Mesenchymal stem cell (in vitro differentiated cells and primary cell): ENCODE measurements around the gene ALK.

ENCODE experiments used
- DNase-seq: peaks from one replicate; pipeline ENCODE4 v3.0.0-alpha.2; 2013
- H2AFZ ChIP-seq: one replicate; pipeline ENCODE4 v1.6.1; 2013; ENCODE audit warnings: low read depth, mild to moderate bottlenecking, control low read depth, inconsistent platforms, low read length, moderate library complexity
- H2AK5ac ChIP-seq: 2 replicates; pipeline ENCODE4 v1.6.1; 2013; ENCODE audit warnings: low read length, moderate library complexity, mild to moderate bottlenecking, inconsistent platforms; ENCODE audit not compliant: severe bottlenecking
- H2BK120ac ChIP-seq: one replicate; pipeline ENCODE4 v1.6.1; 2013; ENCODE audit warnings: low read depth, mild to moderate bottlenecking, inconsistent platforms, low read length, moderate library complexity
- H2BK12ac ChIP-seq, 2 experiments: one replicate each; pipeline ENCODE4 v1.6.1; 2013; ENCODE audit warnings: inconsistent platforms in 2 of 2, low read length in 2 of 2, mild to moderate bottlenecking in 2 of 2, moderate library complexity in 2 of 2, control low read depth in 1 of 2
- H2BK15ac ChIP-seq: one replicate; pipeline ENCODE4 v1.6.1; 2013; ENCODE audit warnings: mild to moderate bottlenecking, low read depth, inconsistent platforms; ENCODE audit not compliant: poor library complexity, severe bottlenecking
- H2BK5ac ChIP-seq: 2 replicates; pipeline ENCODE4 v1.6.1; 2013; ENCODE audit warnings: low read depth, mild to moderate bottlenecking, low read length, control low read depth, inconsistent platforms; ENCODE audit not compliant: poor library complexity, severe bottlenecking
- H3K14ac ChIP-seq, 2 experiments: one replicate each; pipeline ENCODE4 v1.6.1; 2013; ENCODE audit warnings: inconsistent platforms in 2 of 2, low read length in 2 of 2, control low read depth in 1 of 2, mild to moderate bottlenecking in 1 of 2, moderate library complexity in 1 of 2
- H3K18ac ChIP-seq, 2 experiments: one replicate each; pipeline ENCODE4 v1.6.1; 2013; ENCODE audit warnings: inconsistent platforms in 2 of 2, low read length in 2 of 2, control low read depth in 1 of 2, low read depth in 1 of 2, mild to moderate bottlenecking in 1 of 2
- H3K23ac ChIP-seq, 2 experiments: one replicate each; pipeline ENCODE4 v1.6.1; 2013; ENCODE audit warnings: inconsistent platforms in 2 of 2, low read length in 2 of 2, mild to moderate bottlenecking in 2 of 2, moderate library complexity in 2 of 2, control low read depth in 1 of 2
- H3K27ac ChIP-seq: 2 replicates; pipeline ENCODE4 v1.5.1; 2013; ENCODE audit warnings: mild to moderate bottlenecking, moderate library complexity, low read length, control low read depth, inconsistent platforms; ENCODE audit not compliant: poor library complexity, severe bottlenecking
- H3K27me3 ChIP-seq, 2 experiments: 2 replicates each; pipeline versions ENCODE4 v1.6.1 to v1.7.0; 2013; ENCODE audit warnings: low read length in 2 of 2, mild to moderate bottlenecking in 2 of 2, moderate library complexity in 2 of 2, control low read depth in 1 of 2, inconsistent platforms in 1 of 2; ENCODE audit not compliant: control insufficient read depth in 1 of 2, insufficient read depth in 1 of 2
- H3K36me3 ChIP-seq, 2 experiments: 2 replicates each; pipeline versions ENCODE4 v1.6.1 to v1.7.0; 2013; ENCODE audit warnings: low read length in 2 of 2, control low read depth in 1 of 2, inconsistent platforms in 1 of 2, low read depth in 1 of 2, mild to moderate bottlenecking in 1 of 2; ENCODE audit not compliant: insufficient read depth in 2 of 2, control insufficient read depth in 1 of 2
- H3K4ac ChIP-seq, 2 experiments: one replicate each; pipeline ENCODE4 v1.6.1; 2013; ENCODE audit warnings: inconsistent platforms in 2 of 2, low read length in 2 of 2, mild to moderate bottlenecking in 2 of 2, moderate library complexity in 2 of 2, control low read depth in 1 of 2, low read depth in 1 of 2
- H3K4me1 ChIP-seq: 2 replicates; pipeline ENCODE4 v1.6.1; 2013; ENCODE audit warnings: low read depth, low read length, control low read depth; ENCODE audit not compliant: control insufficient read depth, insufficient read depth
- H3K4me2 ChIP-seq: 2 replicates; pipeline ENCODE4 v1.6.1; 2013; ENCODE audit warnings: low read length, mild to moderate bottlenecking, inconsistent platforms; ENCODE audit not compliant: poor library complexity, severe bottlenecking
- H3K4me3 ChIP-seq, 2 experiments: 2 replicates each; pipeline versions ENCODE4 v1.5.1 to v1.7.0; 2013; ENCODE audit warnings: low read length in 2 of 2, mild to moderate bottlenecking in 2 of 2, control low read depth in 1 of 2, low read depth in 1 of 2; ENCODE audit not compliant: insufficient read depth in 1 of 2
- H3K79me1 ChIP-seq: replicated peaks from 2 replicates; pipeline ENCODE4 v1.6.1; 2013; ENCODE audit warnings: mild to moderate bottlenecking, control low read depth, low read length, inconsistent platforms; ENCODE audit not compliant: poor library complexity, severe bottlenecking
- H3K9ac ChIP-seq: 2 replicates; pipeline ENCODE4 v1.7.0; 2013; ENCODE audit warnings: mild to moderate bottlenecking, low read length, moderate library complexity
- H3K9me3 ChIP-seq: 2 replicates; pipeline ENCODE4 v1.7.0; 2013; ENCODE audit warnings: mild to moderate bottlenecking, low read length; ENCODE audit not compliant: control insufficient read depth
- H4K8ac ChIP-seq: one replicate; pipeline ENCODE4 v1.6.1; 2013; ENCODE audit warnings: inconsistent platforms, mild to moderate bottlenecking, low read length, moderate library complexity
- H4K91ac ChIP-seq: one replicate; pipeline ENCODE4 v1.6.1; 2013; ENCODE audit warnings: mild to moderate bottlenecking, low read length, inconsistent platforms
- WGBS: methylation state at CpG from one replicate; pipeline ENCODE4 v1.1.7; 2013; ENCODE audit warnings: mixed read lengths; 5-methylcytosine and 5-hydroxymethylcytosine counted together

Gene ALK

DNA sequence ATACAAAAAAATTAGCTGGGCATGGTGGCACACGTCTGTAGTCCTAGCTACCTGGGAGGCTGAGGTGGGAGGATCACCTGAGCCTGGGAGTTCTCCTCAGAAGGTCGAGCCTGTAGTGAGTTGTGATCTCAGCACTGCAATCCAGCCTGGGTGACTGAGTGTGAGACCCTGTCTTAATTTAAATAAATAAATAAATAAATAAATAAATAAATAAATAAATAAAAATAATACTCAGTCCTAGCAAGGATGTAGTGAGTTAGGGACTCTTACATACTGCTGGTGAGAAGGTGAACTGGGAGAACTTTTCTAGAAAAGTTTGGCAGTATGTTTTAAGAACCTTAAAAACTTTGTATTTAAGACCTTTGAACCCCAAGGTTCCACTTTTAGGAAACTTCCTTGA lies 576.1 kb downstream of the ALK start:
- H3K27ac ChIP-seq, result no peak overlapping the region
- H3K9me3 ChIP-seq, result no peaks in the 10 kb centered on the region
- H4K8ac ChIP-seq, result no peak overlapping the region
- no peak for DNase-seq
- H2AFZ ChIP-seq, result no peak overlapping the region
- H3K4ac ChIP-seq, result no peak overlapping the region
- H2BK12ac ChIP-seq, result no peak overlapping the region
- H2AK5ac ChIP-seq, result no peak overlapping the region
- no peaks in the 10 kb centered on the region for H3K79me1 ChIP-seq
- H3K23ac ChIP-seq, result no peak overlapping the region
- no peak overlapping the region for H3K14ac ChIP-seq
- no peak overlapping the region for H3K4me3 ChIP-seq
- peaks cover 0 to 33% of the 10 kb centered on the region in 2 experiments for H3K27me3 ChIP-seq
- no peaks in the 10 kb centered on the region for H3K4me1 ChIP-seq
- no peak overlapping the region for H3K18ac ChIP-seq
- WGBS, result 79% methylated on average over 2 of the region's 2 CpGs
- no peak overlapping the region for H2BK120ac ChIP-seq
- no peaks in the 10 kb centered on the region for H3K36me3 ChIP-seq
- no peak overlapping the region for H3K9ac ChIP-seq
- no peak overlapping the region for H2BK5ac ChIP-seq
- no peak overlapping the region for H4K91ac ChIP-seq
- no peak overlapping the region for H2BK15ac ChIP-seq
- H3K4me2 ChIP-seq, result no peak overlapping the region

DNA sequence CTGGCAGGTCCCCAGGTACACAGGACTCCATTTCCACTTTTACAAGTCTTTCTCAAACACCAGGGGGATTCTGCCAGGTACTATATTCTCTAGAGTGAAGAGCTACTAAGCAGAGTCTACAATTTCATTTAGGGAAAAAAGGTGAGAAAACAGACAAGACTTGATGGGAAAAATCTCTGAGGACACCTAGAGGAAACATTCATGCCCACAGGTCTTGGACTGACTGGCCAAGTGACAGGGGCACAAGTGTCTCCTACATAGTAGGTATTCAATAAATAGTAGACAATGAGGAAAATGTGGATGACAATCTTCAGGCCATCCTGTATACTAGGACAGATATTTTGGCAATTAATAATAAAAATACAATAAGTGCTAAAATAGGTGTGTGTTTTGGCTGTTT lies 577.6 kb downstream of the ALK start:
- Histone ChIP-seq H3K27ac (no peak overlapping the region), H2BK5ac (no peak overlapping the region), H4K8ac (no peak overlapping the region), H2BK120ac (no peak overlapping the region), H2BK15ac (no peak overlapping the region), H3K18ac (no peak overlapping the region), H3K23ac (no peak overlapping the region), H3K14ac (no peak overlapping the region), H4K91ac (no peak overlapping the region), H3K9ac (no peak overlapping the region), H2AK5ac (no peak overlapping the region), H2AFZ (no peak overlapping the region), H3K4me3 (no peak overlapping the region), H3K9me3 (no peaks in the 10 kb centered on the region), H3K4me1 (no peaks in the 10 kb centered on the region), H3K4me2 (no peak overlapping the region), H3K36me3 (no peaks in the 10 kb centered on the region), H3K79me1 (no peaks in the 10 kb centered on the region), H3K4ac (no peak overlapping the region), H2BK12ac (no peak overlapping the region), H3K27me3 (peaks cover 0 to 24% of the 10 kb centered on the region in 2 experiments)
- no peak for DNase-seq

DNA sequence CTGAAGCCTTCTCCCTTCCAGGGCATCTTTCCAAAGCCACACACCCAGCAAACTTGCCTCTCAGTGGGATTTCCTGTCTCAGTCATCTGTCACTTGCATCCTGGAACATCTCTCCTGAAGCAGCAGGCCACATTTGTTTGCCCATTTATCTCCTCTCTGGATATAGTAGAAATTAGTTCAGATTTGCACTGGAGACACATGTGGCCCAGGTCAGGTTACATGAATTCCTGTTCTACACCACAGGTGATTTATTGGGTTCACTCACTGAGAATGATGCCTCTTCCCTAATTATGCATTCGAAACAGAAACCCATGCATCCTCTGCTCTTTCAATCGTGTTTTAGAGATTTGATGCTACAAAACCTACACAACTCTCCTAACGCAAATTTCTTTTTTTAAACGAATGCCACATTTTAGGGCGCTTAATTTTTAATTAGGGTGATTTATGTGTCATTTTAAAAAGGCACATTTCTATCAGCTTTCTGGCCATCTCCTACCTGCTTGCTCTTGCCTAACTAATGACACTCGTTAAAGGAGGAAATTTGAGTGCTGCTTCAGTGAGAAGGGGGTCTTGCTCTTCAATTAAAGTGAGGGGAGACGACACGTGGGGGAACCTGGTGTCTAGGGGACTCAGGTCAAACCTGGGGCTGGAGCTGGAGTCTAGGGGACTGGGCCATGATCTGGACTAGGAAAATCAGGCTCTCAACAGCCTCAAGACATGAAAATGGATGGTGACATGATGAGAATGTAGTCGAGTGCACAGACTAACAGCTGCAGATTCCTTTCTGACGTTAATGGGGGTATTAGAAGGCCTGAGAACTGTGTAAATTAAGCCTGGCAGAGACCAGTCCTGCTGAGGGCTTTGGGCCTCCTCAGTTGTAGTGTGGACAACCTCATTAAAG lies 584.8 kb downstream of the ALK start:
- Histone ChIP-seq H3K4me3 (no peak overlapping the region), H2BK5ac (no peak overlapping the region)
- 55% methylated on average over 7 of the region's 10 CpGs for WGBS

DNA sequence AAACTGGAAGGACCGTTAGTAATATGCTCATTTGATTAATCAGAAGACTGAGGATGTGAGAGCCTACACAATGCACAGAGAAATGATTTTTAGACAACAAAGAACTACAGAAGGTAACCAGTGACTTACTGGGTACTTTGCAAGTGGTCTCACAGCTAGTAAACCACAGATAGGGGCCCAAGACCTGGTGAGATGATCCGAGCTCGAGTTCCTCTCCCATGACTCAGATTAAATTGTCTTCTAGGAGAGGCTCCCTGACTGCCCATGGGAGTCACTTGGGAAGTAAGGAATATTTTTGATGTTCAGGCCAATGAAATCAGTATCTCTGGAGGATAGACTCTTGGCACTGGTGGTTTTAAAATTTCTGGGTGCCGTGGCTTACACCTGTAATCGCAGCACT lies 586.0 kb downstream of the ALK start:
- 78% methylated on average over 5 of the region's 5 CpGs for WGBS
- Histone ChIP-seq H3K9me3 (no peaks in the 10 kb centered on the region), H3K79me1 (no peaks in the 10 kb centered on the region), H2BK120ac (no peak overlapping the region), H2AFZ (no peak overlapping the region), H3K4me3 (no peak overlapping the region), H3K18ac (no peak overlapping the region), H3K36me3 (no peaks in the 10 kb centered on the region), H3K23ac (no peak overlapping the region), H3K27me3 (peaks cover 0 to 7% of the 10 kb centered on the region in 2 experiments), H3K4ac (no peak overlapping the region), H2BK5ac (no peak overlapping the region), H3K4me1 (no peaks in the 10 kb centered on the region), H2BK15ac (no peak overlapping the region), H3K4me2 (no peak overlapping the region), H3K14ac (no peak overlapping the region), H2BK12ac (no peak overlapping the region), H3K9ac (no peak overlapping the region), H3K27ac (no peak overlapping the region), H4K8ac (no peak overlapping the region), H2AK5ac (no peak overlapping the region), H4K91ac (no peak overlapping the region)
- DNase-seq, result no peak

More for the DNA sequence above, 584.8 kb downstream of the ALK start:
- Histone ChIP-seq H3K4me2 (no peak overlapping the region), H2BK15ac (no peak overlapping the region), H2BK120ac (no peak overlapping the region), H3K79me1 (no peaks in the 10 kb centered on the region), H3K14ac (no peak overlapping the region), H3K23ac (no peak overlapping the region), H3K27ac (no peak overlapping the region), H3K9me3 (no peaks in the 10 kb centered on the region), H3K4ac (no peak overlapping the region), H3K18ac (no peak overlapping the region), H2AK5ac (no peak overlapping the region), H3K4me1 (no peaks in the 10 kb centered on the region), H2BK12ac (no peak overlapping the region), H3K9ac (no peak overlapping the region), H2AFZ (no peak overlapping the region), H3K36me3 (no peaks in the 10 kb centered on the region), H4K8ac (no peak overlapping the region), H4K91ac (no peak overlapping the region), H3K27me3 (peaks cover 0 to 7% of the 10 kb centered on the region in 2 experiments)
- no peak for DNase-seq
